GM19240 (cell line): ENCODE data around the gene AMY1A.
"Not testable (repeated sequence)": the region's sequence is repeated elsewhere in the genome, so short reads cannot be mapped to it uniquely, and the experiment has no call there.

ENCODE experiments used
- DNase-seq: peaks from one replicate; pipeline ENCODE4 v3.0.0; 2011; ENCODE audit warnings: low spot score; ENCODE audit not compliant: insufficient read length

The AMY1A gene

DNA sequence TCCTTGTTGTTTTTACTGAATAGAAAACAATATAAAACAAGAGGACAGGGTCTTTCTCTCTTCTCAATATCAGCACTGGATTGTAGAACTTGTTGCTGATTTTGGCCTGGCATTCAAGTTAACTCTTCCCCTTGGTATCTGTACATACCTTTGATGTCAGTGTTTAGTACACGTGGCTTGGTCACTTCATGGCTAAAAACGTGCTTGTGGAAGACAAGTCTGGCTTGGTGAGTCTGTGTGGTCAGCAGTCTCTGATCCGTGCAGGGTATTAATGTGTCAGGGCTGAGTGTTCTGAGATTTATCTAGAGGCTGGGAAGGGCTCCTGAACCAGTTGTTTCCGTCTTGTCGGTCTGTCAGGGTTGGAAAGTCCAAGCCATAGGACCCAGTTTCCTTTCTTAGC is at the start of gene AMY1A:
TSS of gene AMY1A (plus strand) at position 301 of the 400 bp plus-strand sequence. CDS start 571 bp downstream, outside the sequence.
- DNase-seq = not testable (repeated sequence)

- no peak for DNase-seq
These were observed 39.2 kb upstream of the AMY1A start for GRCh38 chr1:103616362-103616761.

DNA sequence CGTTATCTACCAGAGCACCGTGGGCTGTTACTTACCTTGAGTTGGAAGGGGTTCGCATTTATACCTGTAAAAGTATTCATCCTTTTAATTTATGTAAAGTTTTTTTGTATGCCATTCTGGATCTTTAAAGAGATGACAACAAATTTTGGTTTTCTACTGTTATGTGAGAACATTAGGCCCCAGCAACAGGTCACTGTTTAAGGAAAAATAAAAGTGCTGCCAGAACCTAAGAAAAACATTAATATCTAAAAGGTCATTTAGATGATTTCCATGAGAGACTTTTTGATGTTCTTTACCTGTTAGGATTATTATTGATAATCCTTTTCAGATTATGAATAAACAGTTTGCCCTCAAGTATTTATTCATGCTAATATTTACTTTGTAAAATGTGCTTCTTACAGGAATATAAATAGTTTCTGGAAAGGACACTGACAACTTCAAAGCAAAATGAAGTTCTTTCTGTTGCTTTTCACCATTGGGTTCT is 38.5 kb upstream of the AMY1A start, which contains the start of gene AMY2A:
TSS of gene AMY2A (plus strand) at position 434 of the 484 bp plus-strand sequence. CDS start at position 448, 14 bp downstream.
- DNase-seq = not testable (repeated sequence)

GRCh38 chr1:103627436-103627835 is 28.1 kb upstream of the AMY1A start:
- not testable (repeated sequence) for DNase-seq

DNA sequence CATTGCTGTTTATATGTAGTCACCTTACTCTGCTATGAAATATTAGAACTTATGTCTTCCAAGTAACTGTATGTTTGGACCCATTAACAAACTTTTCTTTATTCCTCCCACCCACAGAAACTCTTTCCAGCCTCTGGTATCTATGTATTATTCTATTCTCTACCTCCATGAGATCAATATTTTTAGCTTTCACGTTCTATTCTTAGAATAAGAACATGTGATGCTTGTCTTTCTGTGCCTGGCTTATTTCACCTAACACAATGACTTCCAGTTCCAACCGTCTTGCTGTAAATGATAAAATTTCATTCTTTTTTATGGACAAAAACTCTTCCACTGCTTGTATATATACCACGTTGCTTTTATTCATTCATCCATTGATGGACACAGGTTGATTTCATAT is 14.4 kb upstream of the AMY1A start:
- not testable (repeated sequence) for DNase-seq

- DNase-seq = not testable (repeated sequence)
These were observed 11.7 kb upstream of the AMY1A start for GRCh38 chr1:103643908-103644307.

- DNase-seq = not testable (repeated sequence)
These were observed 5.3 kb upstream of the AMY1A start for GRCh38 chr1:103650305-103650704.

- DNase-seq = not testable (repeated sequence)
These were observed 4.7 kb upstream of the AMY1A start for GRCh38 chr1:103650889-103651288.

GRCh38 chr1:103654133-103654532 is 1.4 kb upstream of the AMY1A start:
- not testable (repeated sequence) for DNase-seq

GRCh38 chr1:103676335-103676734 is 20.8 kb downstream of the AMY1A start:
- not testable (repeated sequence) for DNase-seq

- not testable (repeated sequence) for DNase-seq
These were observed 40.5 kb downstream of the AMY1A start, which contains the start of gene AMY1B for GRCh38 chr1:103696110-103696509. Gene AMY1B (minus strand): TSS chr1:103696210. CDS start chr1:103695639, 571 bp downstream.

DNA sequence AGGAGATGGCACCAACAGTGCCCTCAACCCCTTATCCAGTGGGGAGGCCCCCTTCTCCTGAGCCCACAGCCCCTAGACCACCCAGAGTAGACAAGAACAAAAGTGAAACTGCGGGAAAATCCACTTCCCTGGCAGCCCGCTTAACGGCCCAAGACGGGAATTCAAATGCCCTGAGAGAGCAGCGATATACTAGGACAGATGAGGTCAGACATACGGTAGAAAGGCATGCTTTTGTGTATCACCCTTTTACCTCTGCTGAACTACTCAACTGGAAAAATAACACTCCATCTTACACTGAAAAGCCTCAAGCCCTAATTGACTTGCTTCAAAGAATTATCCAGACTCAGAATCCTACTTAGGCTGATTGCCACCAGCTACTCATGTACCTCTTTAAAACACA is 41.9 kb downstream of the AMY1A start:
- not testable (repeated sequence) for DNase-seq

DNA sequence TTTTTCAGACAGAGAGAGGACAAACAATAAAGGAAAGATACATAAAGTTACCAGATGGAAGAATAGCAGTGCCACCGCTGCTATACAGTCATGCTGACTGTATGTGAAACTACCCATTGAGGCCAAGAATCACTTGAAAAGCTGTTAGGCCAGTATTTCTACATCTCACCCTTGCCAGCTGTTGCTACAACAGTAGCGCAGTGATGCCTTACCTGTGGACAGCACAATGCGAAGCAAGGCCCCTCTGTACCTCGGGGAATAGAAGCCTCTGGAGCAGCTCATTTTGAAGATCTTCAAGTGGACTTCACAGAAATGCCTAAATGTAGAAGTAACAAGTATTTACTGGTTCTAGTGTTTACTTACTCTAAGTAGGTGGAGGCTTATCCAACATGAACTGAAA is 45.1 kb downstream of the AMY1A start:
- DNase-seq = not testable (repeated sequence)

GRCh38 chr1:103701256-103701655 is 45.7 kb downstream of the AMY1A start:
- DNase-seq = not testable (repeated sequence)

- DNase-seq = not testable (repeated sequence)
These were observed 52.1 kb downstream of the AMY1A start for GRCh38 chr1:103707670-103708069.

DNA sequence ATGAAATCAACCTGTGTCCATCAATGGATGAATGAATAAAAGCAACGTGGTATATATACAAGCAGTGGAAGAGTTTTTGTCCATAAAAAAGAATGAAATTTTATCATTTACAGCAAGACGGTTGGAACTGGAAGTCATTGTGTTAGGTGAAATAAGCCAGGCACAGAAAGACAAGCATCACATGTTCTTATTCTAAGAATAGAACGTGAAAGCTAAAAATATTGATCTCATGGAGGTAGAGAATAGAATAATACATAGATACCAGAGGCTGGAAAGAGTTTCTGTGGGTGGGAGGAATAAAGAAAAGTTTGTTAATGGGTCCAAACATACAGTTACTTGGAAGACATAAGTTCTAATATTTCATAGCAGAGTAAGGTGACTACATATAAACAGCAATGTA is 54.8 kb downstream of the AMY1A start:
- not testable (repeated sequence) for DNase-seq
